Endometrium (tissue), 2 donors: Measurements from ENCODE around the gene BSX.

Experiments
- FAIRE-seq: peaks from 2 replicates; lab custom pipeline; 2012; peaks lifted over from hg19 to GRCh38; lab: Jason Lieb, UNC
- donor health status: control.
- donor health status: control.

The BSX gene

DNA sequence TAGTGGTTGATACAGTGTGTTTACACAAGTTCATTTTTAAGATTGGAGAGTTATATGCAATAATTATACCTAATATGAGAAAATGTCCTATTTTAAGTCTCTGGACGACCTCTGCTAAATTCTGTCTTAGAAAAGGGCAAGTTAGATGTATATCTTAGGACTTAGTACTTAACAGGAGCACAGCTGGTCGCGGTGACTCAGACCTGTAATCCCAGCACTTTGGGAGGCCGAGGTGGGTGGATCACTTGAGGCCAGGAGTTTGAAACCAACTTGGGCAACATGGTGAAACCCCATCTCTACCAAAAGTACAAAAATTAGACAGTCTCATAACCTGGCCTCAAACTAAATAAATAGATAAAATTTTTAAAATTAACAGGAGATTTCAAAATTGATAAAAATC is 27.2 kb downstream of the BSX start:
- no peak for FAIRE-seq

DNA sequence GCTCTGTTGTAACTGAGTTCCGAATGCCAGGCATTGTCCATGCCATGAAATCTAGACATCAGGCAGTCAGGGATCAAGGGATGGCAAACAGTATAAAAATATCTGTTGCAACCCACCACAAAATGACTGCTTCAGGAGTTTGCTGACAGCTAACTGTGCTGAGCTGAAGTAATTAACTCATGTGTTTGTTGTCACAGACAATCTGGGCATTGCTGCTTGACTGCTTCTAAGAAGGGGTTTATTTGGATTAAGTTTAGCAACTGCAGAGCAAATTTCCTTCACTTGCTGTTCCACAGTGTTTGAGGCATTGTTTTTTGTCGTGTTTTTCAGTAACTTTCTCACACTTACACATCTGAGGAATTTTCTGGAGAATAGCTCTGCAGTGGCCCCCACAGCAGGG is 30.4 kb downstream of the BSX start:
- no peak for FAIRE-seq

DNA sequence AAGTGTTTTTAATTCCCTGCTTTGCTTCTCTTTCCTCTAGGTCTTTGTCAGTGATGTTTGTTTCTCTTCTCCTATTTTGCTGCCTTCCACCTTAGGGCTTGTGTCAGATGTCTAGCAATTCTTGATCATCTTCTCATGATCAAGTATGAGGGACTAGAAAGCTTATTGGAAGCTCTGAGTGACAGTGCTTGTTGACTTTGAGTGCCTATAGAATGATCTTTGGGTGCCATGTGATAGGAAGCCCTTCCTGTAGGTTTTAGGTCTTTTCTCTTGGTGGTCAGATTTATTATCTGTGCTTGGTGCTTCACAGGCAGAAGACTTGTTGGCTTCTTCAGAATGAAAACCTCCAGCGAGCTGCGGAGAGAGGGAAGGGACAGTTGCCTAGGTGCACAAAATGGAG is 43.1 kb downstream of the BSX start:
- FAIRE-seq: no peak

DNA sequence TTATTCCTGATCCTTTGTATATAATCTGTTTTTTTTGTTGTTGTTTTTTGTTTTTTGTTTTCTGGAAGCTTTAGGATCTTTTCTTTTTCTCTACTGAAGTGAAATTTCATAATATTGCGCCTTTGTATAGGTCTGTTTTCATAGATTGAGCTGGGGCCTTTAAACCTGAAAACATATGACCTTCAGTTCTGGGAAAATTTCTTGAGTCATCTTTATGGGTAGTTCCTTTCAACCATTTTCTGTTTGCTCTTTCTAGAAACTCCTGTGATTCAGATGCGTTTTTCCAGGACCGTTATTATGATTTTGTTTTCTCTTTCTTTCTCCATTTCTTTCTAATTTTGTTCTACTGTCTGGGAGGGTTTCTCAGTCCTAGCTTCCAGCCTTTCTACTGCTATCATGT is 43.7 kb downstream of the BSX start:
- FAIRE-seq: no peak

DNA sequence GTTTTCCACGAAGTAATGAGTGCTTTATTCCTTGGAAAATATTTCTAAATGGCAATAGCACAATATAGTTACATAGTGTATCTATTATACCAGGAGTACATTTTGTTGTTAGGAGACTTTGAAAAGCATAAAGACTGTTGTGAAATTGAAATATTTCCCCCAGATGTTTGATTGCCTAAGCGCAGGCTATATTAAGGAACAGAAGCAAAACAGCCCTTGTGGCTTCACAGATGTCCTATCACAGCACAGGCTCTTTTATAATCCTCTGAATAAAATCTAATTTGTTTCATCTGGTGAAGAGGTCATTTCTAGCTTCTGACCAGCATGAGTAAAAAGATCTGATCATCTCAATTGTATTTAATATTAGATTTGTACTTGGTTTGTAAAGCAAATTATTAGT is 48.2 kb downstream of the BSX start:
- peak; percentile 73 for FAIRE-seq

DNA sequence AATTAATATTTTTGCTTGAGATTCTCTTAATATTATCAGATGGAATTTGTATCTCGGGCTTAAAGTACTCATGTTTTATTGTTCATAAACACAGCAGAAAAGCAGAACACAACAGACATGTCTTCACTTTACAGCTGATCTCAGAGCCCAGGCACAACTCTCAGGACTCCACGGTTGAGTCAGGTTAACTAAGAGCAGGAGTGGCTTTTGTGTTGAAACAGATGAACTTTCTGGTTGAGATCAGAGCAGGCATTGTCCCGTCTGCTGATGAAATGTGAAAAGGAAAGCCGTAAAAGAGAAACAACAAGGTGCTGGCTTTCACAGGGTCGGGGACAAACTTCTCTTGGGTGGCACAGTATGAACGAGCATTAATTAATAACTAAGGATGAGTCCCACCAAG is 50.1 kb downstream of the BSX start:
- no peak for FAIRE-seq
